ENCODE data around the gene ANKRD34A.

ANKRD34A gene

DNA sequence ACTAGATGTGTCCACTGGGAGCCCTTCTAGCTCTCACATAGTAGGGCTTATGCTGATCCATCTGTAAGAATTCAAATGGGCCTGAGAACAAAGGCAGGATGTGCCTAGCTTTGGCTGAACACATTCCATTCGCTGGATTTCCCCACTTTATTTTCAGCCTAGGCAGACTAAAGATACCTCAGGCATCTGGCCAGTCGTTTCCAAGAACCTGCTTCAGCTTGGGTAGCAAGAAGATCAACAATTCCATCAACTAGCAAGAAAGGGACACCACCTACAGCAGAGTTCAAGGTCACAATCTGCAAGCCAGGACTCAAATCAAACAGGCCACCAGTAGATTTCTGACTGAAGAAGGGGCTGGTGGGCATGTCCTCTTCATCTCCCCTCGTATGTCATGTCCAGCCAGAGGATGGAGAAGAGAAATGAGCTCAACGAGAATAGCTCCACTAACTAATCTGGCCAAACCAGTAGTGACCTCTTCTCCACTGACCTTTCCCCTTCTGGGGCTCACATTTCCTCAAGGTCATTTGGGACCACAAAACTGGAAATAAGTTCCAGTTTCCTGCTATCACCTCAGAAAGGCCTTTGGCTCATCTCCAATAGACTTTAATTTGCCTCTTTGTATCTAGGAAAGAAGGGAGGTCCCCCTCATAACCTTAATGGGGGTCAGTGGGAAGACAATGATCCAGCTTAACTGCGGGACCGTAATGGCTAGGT lies 17.8 kb upstream of the ANKRD34A start:
- Histone ChIP-seq H3K9ac (no peak overlapping the region), H3K4me1 (peaks cover 48% of the 10 kb centered on the region), H3K36me3 (no peaks in the 10 kb centered on the region), H3K4me3 (no peak overlapping the region), H3K9me3 (no peaks in the 10 kb centered on the region), H3K4me2 (no peak overlapping the region), H4K20me1 (no peaks in the 10 kb centered on the region), H3K27me3 (no peaks in the 10 kb centered on the region), H3K27ac (no peak overlapping the region)
- TF ChIP-seq Cebpa-rat (IDR thresholded peaks at IDR 0.05), result no peak

DNA sequence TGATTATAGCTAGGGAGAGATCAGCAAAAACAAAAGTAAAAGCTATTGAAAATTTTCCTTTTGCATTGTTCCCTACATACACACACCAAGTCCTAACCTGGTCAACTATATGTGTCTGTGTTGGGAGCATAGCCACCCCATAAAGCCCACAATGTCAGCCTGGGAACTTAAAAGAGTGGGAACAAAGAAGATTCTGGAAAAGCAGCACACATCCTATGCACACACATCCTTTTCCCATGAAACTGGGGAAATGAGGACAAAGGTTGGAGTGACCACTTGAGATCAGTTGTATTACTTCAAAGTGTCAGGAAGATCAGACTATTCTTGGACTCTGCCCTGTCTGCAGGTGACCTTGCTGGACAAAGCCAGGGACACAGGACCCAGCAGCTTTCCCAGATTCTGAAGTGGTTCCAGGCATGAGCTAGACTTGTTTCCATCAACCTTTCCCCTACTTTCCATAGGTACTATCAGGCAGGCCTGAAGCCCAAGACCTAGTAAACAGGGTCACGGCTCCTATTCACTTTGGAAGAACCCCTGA lies 16.2 kb upstream of the ANKRD34A start:
- H3K9ac ChIP-seq, result no peak overlapping the region; the same call in 1 of the 2 replicates
- no peaks in the 10 kb centered on the region for H3K27me3 ChIP-seq
- H3K4me3 ChIP-seq, result 0 out of 2 replicates have a peak overlapping the region, but pooled peaks have one; percentile 46
- no peak for TF ChIP-seq Cebpa-rat (IDR thresholded peaks at IDR 0.05)
- H3K4me1 ChIP-seq, result peaks cover 50% of the 10 kb centered on the region
- H3K27ac ChIP-seq, result peak overlapping the region; percentile 78
- H3K9me3 ChIP-seq, result no peaks in the 10 kb centered on the region
- no peaks in the 10 kb centered on the region for H4K20me1 ChIP-seq
- peak overlapping the region; percentile 75 for H3K4me2 ChIP-seq
- H3K36me3 ChIP-seq, result no peaks in the 10 kb centered on the region

DNA sequence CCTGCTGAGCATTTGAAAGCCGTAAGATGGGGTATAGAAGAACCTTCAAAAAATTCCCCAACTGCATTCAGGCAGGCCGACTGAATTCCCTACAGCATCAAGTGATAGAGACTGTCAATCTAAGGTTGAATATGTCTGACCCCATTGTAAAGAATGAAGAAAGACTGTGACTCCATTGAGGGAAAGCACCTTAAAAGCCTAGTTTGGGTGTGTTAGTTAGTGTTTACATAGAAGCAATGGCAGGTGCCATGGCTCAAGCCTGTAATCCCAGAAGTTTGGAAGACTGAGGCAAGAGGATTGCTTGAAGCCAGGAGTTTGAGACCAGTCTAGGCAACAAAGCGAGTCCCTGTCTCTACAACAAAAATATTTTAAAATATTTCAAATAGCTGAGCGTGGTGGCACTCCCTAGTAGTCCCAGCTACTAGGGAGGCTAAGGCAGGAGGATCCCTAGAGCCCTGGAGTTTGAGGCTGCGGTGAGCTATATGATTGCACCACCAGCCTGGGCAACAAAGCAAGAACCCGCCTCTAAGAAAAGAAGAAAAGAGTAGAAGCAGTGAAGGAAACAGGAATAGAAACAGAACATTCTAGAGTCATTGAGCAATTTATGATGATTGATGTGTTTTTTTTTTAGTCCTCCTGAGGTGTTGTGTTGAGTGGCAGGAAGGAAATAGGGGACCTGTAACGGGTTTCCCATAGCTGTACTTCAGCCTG lies 15.5 kb upstream of the ANKRD34A start:
- Histone ChIP-seq H3K36me3 (no peaks in the 10 kb centered on the region), H3K9ac (peak overlapping the region; percentile 28), H3K4me2 (peak overlapping the region; percentile 75), H3K27me3 (no peaks in the 10 kb centered on the region), H3K9me3 (no peaks in the 10 kb centered on the region), H3K4me1 (peaks cover 45% of the 10 kb centered on the region), H3K27ac (peak overlapping the region; percentile 78), H4K20me1 (no peaks in the 10 kb centered on the region), H3K4me3 (peak overlapping the region; percentile 46)
- TF ChIP-seq Cebpa-rat (IDR thresholded peaks at IDR 0.05), result peak; percentile 83

DNA sequence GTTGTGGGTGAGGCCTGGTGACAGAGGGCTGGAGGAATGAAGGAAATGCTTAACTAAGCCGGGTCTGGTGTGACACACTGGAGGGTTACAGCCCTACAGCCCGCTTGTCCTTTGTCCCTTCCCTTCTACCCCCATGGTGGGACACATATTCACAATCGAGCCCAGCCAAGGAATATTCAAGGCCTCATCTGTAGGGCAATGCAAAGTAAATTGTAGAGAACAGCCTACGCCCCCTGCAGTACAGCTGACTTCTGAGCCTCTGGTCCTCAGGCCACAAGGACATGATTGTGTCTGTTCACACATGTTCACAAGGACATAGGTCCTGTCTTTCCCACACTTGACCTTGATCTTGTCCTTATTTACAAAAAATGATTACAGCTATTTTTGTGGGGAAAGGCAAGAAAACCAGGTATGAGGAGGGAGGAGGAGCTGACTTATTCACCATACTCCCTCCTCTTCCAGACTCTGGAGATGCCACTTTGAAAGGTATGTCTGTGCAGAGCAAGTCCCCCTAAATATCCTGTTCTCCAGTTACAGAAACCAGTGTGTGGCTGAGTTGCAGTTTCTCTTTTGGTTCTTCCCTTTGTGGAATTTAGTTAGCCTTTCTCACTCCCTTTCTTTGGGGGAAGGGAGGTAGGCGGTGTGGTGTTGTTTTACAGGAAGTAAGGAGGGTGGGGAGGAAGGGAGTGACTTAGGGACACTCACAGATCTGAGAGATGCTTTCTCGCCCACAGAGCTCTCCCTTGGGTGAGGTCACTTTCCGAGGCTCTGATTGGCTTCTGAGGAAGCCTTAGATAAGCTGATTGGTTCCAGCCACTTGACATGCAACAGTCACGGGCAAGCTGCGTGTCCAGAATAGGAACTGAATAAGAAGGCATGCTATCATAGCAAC lies 14.7 kb upstream of the ANKRD34A start:
- H3K9ac ChIP-seq, result peak overlapping the region; percentile 28
- peaks cover 45% of the 10 kb centered on the region for H3K4me1 ChIP-seq
- peak overlapping the region; percentile 75 for H3K4me2 ChIP-seq
- H3K27me3 ChIP-seq, result no peaks in the 10 kb centered on the region
- H3K9me3 ChIP-seq, result no peaks in the 10 kb centered on the region
- peak overlapping the region; percentile 78 for H3K27ac ChIP-seq
- TF ChIP-seq Cebpa-rat (IDR thresholded peaks at IDR 0.05), result no peak
- H3K36me3 ChIP-seq, result no peaks in the 10 kb centered on the region
- peak overlapping the region; percentile 15; the same call in 1 of the 2 replicates for H3K4me3 ChIP-seq
- no peaks in the 10 kb centered on the region for H4K20me1 ChIP-seq

DNA sequence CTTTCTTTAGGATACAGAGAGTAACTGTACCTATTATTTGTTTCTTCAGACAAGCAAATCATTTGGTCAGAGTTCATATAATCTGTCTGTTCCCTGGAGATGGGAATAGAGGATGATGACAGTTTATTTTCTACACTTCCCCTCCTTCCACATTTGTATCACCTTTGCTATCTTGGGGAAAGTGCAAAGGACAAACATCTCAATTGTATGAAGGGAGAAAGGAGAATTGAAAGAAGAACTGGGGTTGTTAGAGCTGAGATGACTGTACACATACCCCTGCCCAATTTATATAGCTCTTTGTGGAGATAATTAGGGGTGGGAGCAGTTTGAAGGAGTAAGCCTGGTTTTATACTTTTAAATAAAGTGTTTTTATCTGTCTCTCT lies 14.1 kb upstream of the ANKRD34A start:
- Histone ChIP-seq H3K4me2 (peak overlapping the region; percentile 75), H3K9ac (peak overlapping the region; percentile 23), H3K36me3 (no peaks in the 10 kb centered on the region), H4K20me1 (no peaks in the 10 kb centered on the region), H3K4me3 (0 out of 2 replicates have a peak overlapping the region, but pooled peaks have one; percentile 15), H3K9me3 (no peaks in the 10 kb centered on the region), H3K4me1 (peaks cover 45% of the 10 kb centered on the region), H3K27me3 (no peaks in the 10 kb centered on the region), H3K27ac (peak overlapping the region; percentile 62)
- no peak for TF ChIP-seq Cebpa-rat (IDR thresholded peaks at IDR 0.05)

DNA sequence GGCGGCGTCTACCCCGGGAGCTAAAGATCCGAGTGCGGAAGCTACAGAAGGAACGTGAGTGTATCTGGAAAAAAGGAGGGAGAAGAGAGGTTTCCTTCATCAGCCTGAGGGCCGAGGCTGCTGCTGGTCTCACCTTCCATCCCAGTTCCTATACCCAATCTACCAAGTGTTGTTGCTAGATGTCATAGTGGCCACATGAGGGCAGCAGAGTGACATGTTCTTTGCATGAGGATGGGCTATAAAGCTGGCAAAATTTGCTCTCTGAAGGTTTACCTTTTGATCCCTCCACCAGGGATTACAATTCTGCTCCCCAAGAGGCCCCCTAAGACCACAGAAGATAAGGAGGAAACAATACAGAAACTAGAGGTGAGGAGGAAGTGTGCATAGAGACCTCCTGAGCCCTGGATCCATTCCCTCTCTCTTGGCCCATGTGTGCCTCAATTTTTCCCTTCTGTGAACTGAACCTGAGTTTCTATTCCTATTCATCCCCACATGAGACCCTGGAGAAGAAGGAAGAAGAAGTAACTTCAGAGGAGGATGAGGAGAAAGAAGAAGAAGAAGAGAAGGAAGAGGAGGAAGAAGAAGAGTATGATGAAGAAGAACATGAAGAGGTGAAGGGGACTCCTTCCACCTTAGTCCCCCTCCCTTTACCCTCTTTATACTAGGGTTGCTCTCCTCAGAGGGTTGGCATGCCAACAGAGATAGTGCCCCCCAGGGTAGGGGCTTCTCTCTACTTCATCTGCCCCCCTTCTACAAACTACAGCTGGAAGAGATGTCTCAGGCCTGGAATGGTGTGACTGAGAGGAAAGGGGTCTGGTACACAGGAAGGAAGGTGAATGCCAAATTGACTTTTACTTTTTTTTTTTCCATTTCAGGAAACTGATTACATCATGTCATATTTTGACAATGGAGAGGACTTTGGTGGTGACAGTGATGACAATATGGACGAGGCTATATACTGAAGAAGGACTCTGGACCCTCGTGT lies 13.4 kb upstream of the ANKRD34A start:
- no peaks in the 10 kb centered on the region for H3K27me3 ChIP-seq
- H3K9me3 ChIP-seq, result no peaks in the 10 kb centered on the region
- H3K4me3 ChIP-seq, result no peak overlapping the region
- no peaks in the 10 kb centered on the region for H3K36me3 ChIP-seq
- TF ChIP-seq Cebpa-rat (IDR thresholded peaks at IDR 0.05), result no peak
- no peaks in the 10 kb centered on the region for H4K20me1 ChIP-seq
- H3K9ac ChIP-seq, result peak overlapping the region; percentile 34
- peaks cover 45% of the 10 kb centered on the region for H3K4me1 ChIP-seq
- peak overlapping the region; percentile 62 for H3K27ac ChIP-seq
- H3K4me2 ChIP-seq, result peak overlapping the region; percentile 75

DNA sequence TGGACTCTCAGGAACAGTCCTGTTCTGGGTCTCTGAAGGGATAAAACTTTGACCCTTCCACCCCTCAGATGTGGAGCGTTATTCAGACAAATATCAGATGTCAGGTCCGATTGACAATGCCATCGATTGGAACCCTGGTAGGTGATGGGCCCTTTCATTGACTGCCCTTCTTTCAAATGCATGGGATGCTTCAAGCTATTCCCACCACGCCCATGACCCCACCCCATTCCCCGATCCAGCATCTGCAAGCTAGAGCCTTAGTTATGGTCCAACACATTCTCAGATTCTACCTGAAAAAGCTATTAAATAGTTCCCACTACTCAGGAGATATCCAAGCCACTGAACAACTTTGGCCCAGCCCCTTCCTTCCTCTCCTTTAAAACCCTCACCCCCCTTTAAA lies 12.6 kb upstream of the ANKRD34A start:
- Histone ChIP-seq H4K20me1 (no peaks in the 10 kb centered on the region), H3K36me3 (no peaks in the 10 kb centered on the region), H3K27ac (peak overlapping the region; percentile 29; the same call in 1 of the 2 replicates), H3K4me1 (peaks cover 45% of the 10 kb centered on the region), H3K9me3 (no peaks in the 10 kb centered on the region), H3K4me2 (peak overlapping the region; percentile 75), H3K9ac (peak overlapping the region; percentile 34; the same call in 1 of the 2 replicates), H3K4me3 (no peak overlapping the region), H3K27me3 (no peaks in the 10 kb centered on the region)
- no peak for TF ChIP-seq Cebpa-rat (IDR thresholded peaks at IDR 0.05)

DNA sequence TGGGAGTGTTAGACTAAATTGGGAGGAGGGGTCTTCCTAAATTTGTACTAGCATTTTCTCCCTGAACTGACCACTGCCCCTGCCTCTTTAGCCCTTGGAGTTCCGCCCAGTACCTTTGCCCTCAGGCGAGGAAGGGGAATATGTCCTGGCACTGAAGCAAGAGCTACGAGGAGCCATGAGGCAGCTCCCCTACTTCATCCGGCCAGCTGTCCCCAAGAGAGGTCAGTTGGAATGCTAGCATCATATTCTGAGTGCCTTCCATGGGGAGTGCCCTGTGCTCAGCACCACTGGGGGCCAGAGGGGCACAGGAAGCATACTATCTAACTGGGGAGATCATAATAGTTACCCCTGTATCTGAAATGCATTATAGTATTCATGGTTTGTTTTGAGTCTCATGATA lies 10.8 kb upstream of the ANKRD34A start:
- Histone ChIP-seq H4K20me1 (no peaks in the 10 kb centered on the region), H3K4me3 (no peak overlapping the region), H3K9ac (no peak overlapping the region), H3K9me3 (no peaks in the 10 kb centered on the region), H3K4me1 (peaks cover 33% of the 10 kb centered on the region), H3K36me3 (no peaks in the 10 kb centered on the region), H3K27me3 (no peaks in the 10 kb centered on the region), H3K4me2 (no peak overlapping the region), H3K27ac (no peak overlapping the region)
- TF ChIP-seq Cebpa-rat (IDR thresholded peaks at IDR 0.05), result no peak
